Activated CD8-positive, alpha-beta memory T cell treated with anti-CD3 and anti-CD28 coated beads, Interleukin-2, amount 10 ng/mL, durations not matched to agents 7 days and 5 days (primary cell): ENCODE measurements around the gene RPL9. TPM values are rescaled to one million over a fixed set of nuclear protein-coding genes. Genes with fewer than 3 reads are reported as not detected.
"Not testable (repeated sequence)": the region's sequence is repeated elsewhere in the genome, so short reads cannot be mapped to it uniquely, and the experiment has no call there.

ENCODE experiments used
- ATAC-seq: fragments of 150-1000 bp; cut with Tn5 transposase; one replicate; pipeline ENCODE4 v1.10.0; 2021; ENCODE audit warnings: moderate library complexity
- CTCF ChIA-PET: fragments of 350-600 bp; sonication (Branson Sonifier 250); formaldehyde crosslinking; loops from one replicate; lab custom pipeline; 2021; ENCODE audit warnings: antibody characterized with exemption; lab: Charles Lee
- DNase-seq: peaks from one replicate; pipeline ENCODE4 v3.0.0-alpha.2; 2020
- H3K27ac Mint-ChIP-seq: one replicate; pipeline ENCODE4 v1.8.0; 2021; ENCODE audit warnings: mild to moderate bottlenecking, mixed read lengths
- H3K27me3 Mint-ChIP-seq: one replicate; pipeline ENCODE4 v1.8.0; 2021; ENCODE audit warnings: mixed read lengths
- H3K36me3 Mint-ChIP-seq: one replicate; pipeline ENCODE4 v1.8.0; 2021; ENCODE audit warnings: mild to moderate bottlenecking, mixed read lengths
- H3K4me1 Mint-ChIP-seq: one replicate; pipeline ENCODE4 v1.8.0; 2021; ENCODE audit warnings: mixed read lengths
- H3K4me3 Mint-ChIP-seq: one replicate; pipeline ENCODE4 v1.8.0; 2021; ENCODE audit warnings: mild to moderate bottlenecking, moderate library complexity, mixed read lengths
- H3K9me3 Mint-ChIP-seq: one replicate; pipeline ENCODE4 v1.8.0; 2022; ENCODE audit warnings: low read depth, mixed read lengths
- total RNA-seq, 2 experiments: library from RNA; stranded (reverse); gene quantifications; one replicate each; pipeline ENCODE4 v1.2.3, GENCODE V29; 2021

Gene RPL9
- total RNA-seq, 2 experiments from 2014 or later: 713 to 900 TPM

- DNase-seq (no peak), ATAC-seq (no peak)
- Mint-ChIP-seq H3K27me3 (peaks cover 7% of the 10 kb centered on the region), H3K9me3 (no peaks in the 10 kb centered on the region), H3K27ac (no peak overlapping the region), H3K36me3 (no peaks in the 10 kb centered on the region), H3K4me1 (no peaks in the 10 kb centered on the region), H3K4me3 (no peak overlapping the region)
- CTCF ChIA-PET: interaction anchor here (1.1 kb wide), 1 partner anchor 189 kb away, joined by 3 read pairs; no protein-coding TSS in a partner anchor
Observed at GRCh38 chr4:39429476-39430334, 29.0 kb downstream of the RPL9 start.

DNA sequence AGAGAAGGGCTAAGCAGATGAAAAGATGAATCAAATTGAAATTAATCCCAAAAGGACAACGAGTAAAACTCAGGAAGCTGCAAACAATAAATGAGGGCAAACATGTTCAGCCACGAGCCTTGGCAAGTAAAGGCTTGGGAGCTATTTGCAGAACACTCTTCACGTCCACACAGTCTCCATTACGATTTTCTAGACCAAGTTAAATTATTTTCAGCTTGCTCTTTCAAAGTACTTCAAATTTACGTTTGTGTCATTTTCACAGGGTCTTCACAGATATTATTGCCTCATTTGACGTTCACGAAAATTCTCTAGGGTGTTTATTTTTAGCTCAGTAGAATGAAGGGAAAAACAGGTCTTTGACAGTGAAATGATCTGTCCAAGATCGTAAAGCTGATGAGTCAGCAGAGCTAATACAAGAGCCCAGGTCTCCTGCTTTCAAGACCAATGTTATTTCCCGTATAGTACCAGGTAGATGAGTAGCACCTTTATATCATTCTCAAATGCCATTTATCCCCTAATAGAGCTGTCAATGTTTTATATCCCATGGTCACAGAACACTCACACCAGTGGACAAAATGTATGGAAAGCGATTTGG, 31.1 kb downstream of the RPL9 start:
- no peak overlapping the region for H3K27ac Mint-ChIP-seq
- H3K9me3 Mint-ChIP-seq: no peaks in the 10 kb centered on the region
- no peak for DNase-seq
- peaks cover 7% of the 10 kb centered on the region for H3K27me3 Mint-ChIP-seq
- no peaks in the 10 kb centered on the region for H3K4me1 Mint-ChIP-seq
- no peak for ATAC-seq
- CTCF ChIA-PET: interaction anchor here (1.1 kb wide), 1 partner anchor 196 kb away, joined by 3 read pairs; no protein-coding TSS in a partner anchor
- H3K36me3 Mint-ChIP-seq: no peaks in the 10 kb centered on the region
- H3K4me3 Mint-ChIP-seq: no peak overlapping the region

DNA sequence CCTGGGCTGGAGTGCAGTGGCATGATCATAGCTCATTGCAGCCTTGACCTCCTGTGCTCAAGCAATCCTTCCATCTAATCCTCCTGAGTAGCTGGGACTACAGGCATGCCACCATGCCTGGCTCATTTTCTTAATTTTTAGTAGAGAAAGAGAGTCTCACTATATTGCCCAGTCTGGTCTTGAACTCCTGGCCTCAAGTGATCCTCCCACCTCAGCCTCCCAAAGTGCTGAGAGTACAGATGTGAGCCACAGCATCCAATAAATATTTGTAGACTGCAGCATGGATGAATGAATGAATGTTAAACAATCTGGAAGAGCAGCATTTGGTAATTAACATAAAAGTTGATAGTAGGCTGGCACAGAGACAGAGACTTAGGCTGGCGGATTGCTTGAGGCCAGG, 32.0 kb downstream of the RPL9 start:
- DNase-seq (no peak), ATAC-seq (no peak)
- Mint-ChIP-seq H3K9me3 (no peaks in the 10 kb centered on the region), H3K4me3 (no peak overlapping the region), H3K27me3 (peaks cover 7% of the 10 kb centered on the region), H3K4me1 (no peaks in the 10 kb centered on the region), H3K27ac (no peak overlapping the region), H3K36me3 (no peaks in the 10 kb centered on the region)
- CTCF ChIA-PET: interaction anchor here (1.1 kb wide), 1 partner anchor 196 kb away, joined by 3 read pairs; no protein-coding TSS in a partner anchor

DNA sequence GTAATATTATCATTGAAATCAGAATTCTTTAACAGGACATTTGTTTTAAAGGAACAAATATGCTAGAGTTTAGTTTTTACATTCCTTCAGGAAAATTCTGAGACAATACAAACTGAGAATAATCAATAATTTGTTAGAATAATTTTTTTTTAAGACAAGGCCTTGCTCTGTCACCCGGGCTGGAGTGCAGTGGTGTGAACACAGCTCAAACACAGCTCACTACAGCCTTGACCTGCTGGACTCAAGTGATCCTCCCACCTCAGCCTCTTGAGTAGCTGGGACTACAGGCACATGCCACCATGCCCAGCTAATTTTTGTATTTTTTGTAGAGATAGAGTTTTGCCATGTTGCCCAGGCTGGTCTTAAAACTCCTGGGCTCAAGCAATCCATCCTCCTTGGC, 33.4 kb downstream of the RPL9 start:
- H3K4me3 Mint-ChIP-seq, H3K27ac Mint-ChIP-seq, DNase-seq, ATAC-seq, H3K4me1 Mint-ChIP-seq, CTCF ChIA-PET, H3K9me3 Mint-ChIP-seq, H3K36me3 Mint-ChIP-seq, H3K27me3 Mint-ChIP-seq: not testable (repeated sequence)

DNA sequence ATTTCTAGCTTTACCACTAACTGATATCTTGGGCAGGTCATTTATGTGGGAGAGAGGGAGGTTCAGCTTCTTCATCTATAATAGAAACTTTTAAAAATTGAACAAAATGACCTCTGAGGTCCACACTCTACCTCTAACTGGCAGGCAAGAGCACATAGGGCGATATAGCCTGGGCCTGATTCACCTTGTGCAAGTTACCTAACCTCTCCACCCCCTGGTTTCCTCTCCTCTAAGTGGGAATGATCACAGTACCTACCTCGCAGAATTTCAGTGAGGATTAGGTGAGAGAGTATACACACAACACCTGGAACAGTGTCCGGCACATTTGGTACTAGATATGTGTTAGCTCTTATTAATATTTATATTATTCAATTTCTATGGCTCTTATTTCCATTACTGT, 36.5 kb downstream of the RPL9 start:
- Mint-ChIP-seq H3K9me3 (no peaks in the 10 kb centered on the region), H3K4me1 (no peaks in the 10 kb centered on the region), H3K36me3 (no peaks in the 10 kb centered on the region), H3K27ac (no peak overlapping the region), H3K4me3 (no peak overlapping the region), H3K27me3 (no peaks in the 10 kb centered on the region)
- no peak for DNase-seq
- ATAC-seq: no peak
- CTCF ChIA-PET: no interaction called here

DNA sequence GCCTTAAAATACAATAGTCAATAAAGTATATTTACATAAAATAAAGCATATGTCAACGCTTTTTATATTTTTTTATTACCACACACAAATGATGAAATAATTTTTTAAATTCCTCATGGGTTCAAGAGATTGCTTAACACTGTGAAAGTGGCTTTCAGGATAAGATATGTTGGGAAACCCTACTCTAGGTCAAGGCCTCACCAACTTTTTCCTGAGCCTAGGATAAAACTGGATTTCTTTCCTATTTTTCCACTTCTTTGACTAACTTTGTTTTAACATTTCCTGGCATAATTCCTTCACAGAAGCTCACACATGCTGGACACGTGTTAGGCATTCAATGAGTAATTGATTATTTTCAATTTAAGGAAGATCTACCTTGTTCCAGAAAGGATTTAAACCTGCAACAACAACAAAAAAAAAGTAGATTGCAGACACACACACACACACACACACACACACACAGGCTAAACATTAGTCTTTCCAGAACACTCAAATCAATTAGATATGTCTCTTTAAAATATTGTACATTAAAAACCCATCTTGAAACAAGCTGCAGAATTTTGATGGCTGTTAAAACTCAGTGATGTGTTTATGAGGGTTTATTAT, 42.9 kb downstream of the RPL9 start:
- CTCF ChIA-PET: no interaction called here
- no peak overlapping the region for H3K27ac Mint-ChIP-seq
- ATAC-seq: no peak

DNA sequence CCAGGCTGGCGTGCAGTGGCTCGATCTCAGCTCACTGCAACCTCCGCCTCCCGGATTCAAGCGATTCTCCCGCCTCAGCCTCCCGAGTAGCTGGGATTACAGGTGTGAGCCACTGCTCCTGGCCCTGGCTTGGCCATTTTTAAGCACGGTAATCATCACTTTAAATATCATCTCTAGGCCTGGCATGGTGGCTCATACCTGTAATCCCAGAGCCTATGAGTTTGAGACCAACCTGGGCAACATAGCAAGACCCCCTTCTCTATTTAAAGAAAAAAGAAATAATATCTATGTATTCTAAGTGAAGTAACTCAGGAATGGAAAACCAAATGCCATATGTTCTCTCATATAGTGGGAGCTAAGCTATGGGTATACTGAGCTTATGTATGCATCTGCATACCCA, 47.2 kb downstream of the RPL9 start:
- CTCF ChIA-PET: not testable (repeated sequence)

More for the DNA sequence above, 42.9 kb downstream of the RPL9 start:
- no peaks in the 10 kb centered on the region for H3K4me1 Mint-ChIP-seq
- no peak for DNase-seq
- H3K27me3 Mint-ChIP-seq: peaks cover 2% of the 10 kb centered on the region
- H3K9me3 Mint-ChIP-seq: no peaks in the 10 kb centered on the region
- H3K36me3 Mint-ChIP-seq: no peaks in the 10 kb centered on the region
- no peak overlapping the region for H3K4me3 Mint-ChIP-seq

DNA sequence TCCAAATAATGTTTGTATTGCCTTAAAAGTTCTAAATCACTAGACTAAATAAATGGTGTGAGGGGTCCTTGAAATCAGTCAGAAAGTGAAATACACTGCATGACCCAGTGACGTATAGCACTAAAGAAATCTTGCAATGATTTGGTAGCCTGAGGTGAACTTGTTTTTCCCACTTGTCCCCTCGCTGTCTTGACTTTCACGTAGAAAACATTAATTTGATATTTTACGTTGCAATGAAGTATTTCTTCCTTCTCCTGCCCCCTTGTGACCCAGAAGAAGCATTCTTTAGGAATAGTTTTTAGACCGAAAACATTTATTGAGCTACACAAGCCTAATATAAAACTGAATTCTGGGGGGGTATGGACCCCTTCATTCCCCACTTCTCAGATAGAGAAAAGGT, 48.3 kb downstream of the RPL9 start:
- Mint-ChIP-seq H3K4me1 (no peaks in the 10 kb centered on the region), H3K27ac (no peak overlapping the region), H3K36me3 (no peaks in the 10 kb centered on the region), H3K27me3 (peaks cover 13% of the 10 kb centered on the region), H3K4me3 (no peak overlapping the region), H3K9me3 (no peaks in the 10 kb centered on the region)
- CTCF ChIA-PET: interaction anchor here (0.5 to 1.0 kb wide), 3 partner anchors 126 to 504 kb away, joined by 3 to 4 read pairs (median 3); no protein-coding TSS in a partner anchor
- ATAC-seq: no peak
- DNase-seq: no peak

More for the DNA sequence above, 47.2 kb downstream of the RPL9 start:
- not testable (repeated sequence) for DNase-seq, H3K4me3 Mint-ChIP-seq, H3K27ac Mint-ChIP-seq, H3K36me3 Mint-ChIP-seq, H3K4me1 Mint-ChIP-seq, H3K9me3 Mint-ChIP-seq, ATAC-seq
- H3K27me3 Mint-ChIP-seq: peaks cover 13% of the 10 kb centered on the region

GRCh38 chr4:39407584-39407885, 51.2 kb downstream of the RPL9 start:
- DNase-seq (no peak), ATAC-seq (no peak)
- no peak overlapping the region for H3K4me3 Mint-ChIP-seq
- CTCF ChIA-PET: no interaction called here
- peaks cover 11% of the 10 kb centered on the region for H3K27me3 Mint-ChIP-seq
- H3K4me1 Mint-ChIP-seq: no peaks in the 10 kb centered on the region
- H3K9me3 Mint-ChIP-seq: no peaks in the 10 kb centered on the region
- H3K36me3 Mint-ChIP-seq: no peaks in the 10 kb centered on the region
- no peak overlapping the region for H3K27ac Mint-ChIP-seq

DNA sequence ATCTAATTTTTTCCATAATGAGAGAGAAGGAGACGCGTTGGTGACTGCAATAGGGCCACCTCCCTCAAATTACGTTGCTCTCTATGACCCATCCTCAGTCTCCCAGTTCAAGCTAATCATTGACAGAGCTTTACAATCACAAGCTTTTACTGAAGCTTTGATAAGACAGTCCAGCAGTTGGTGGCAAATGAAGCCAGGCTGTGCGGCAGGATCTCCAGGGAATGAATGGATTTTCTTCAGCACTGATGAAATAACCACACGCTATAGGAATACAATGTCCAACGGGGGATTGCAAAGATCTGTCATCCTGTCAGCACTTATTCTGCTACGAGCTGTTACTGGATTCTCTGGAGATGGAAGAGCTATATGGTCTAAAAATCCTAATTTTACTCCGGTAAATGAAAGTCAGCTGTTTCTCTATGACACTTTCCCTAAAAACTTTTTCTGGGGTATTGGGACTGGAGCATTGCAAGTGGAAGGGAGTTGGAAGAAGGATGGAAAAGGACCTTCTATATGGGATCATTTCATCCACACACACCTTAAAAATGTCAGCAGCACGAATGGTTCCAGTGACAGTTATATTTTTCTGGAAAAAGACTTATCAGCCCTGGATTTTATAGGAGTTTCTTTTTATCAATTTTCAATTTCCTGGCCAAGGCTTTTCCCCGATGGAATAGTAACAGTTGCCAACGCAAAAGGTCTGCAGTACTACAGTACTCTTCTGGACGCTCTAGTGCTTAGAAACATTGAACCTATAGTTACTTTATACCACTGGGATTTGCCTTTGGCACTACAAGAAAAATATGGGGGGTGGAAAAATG, 51.7 kb downstream of the RPL9 start, which contains the start of gene KLB:
KLB (plus strand) TSS at position 168 of the 821 bp plus-strand sequence; CDS start at position 188, 20 bp downstream.
- H3K9me3 Mint-ChIP-seq: no peaks in the 10 kb centered on the region
- no peaks in the 10 kb centered on the region for H3K4me1 Mint-ChIP-seq
- H3K27ac Mint-ChIP-seq: no peak within 1 kb of the TSS
- no peaks in the 10 kb centered on the region for H3K36me3 Mint-ChIP-seq
- ATAC-seq (no peak), DNase-seq (no peak)
- H3K4me3 Mint-ChIP-seq: no peak within 1 kb of the TSS
- CTCF ChIA-PET: no interaction called here
- peaks cover 11% of the 10 kb centered on the region for H3K27me3 Mint-ChIP-seq
